H1 (cell line): ENCODE measurements around the gene BYSL. TPM values are rescaled to one million over a fixed set of nuclear protein-coding genes. Genes with fewer than 3 reads are reported as not detected.

ENCODE experiments used
- CTCF ChIA-PET: fragments of 300-600 bp; sonication (Branson Sonifier 250); formaldehyde crosslinking; loops from one replicate; lab custom pipeline; 2021; ENCODE audit not compliant: partially characterized antibody; lab: Charles Lee
- POLR2A ChIA-PET: fragments of 300-600 bp; sonication (Branson Sonifier 250); formaldehyde crosslinking; loops from one replicate; lab custom pipeline; 2021; ENCODE audit warnings: inconsistent platforms; ENCODE audit not compliant: partially characterized antibody; lab: Charles Lee
- DNase-seq, 2 experiments: peaks; one replicate each; pipeline versions ENCODE4 v3.0.0 to v3.0.0-alpha.2; 2010 to 2022; ENCODE audit warnings: low spot score in 2 of 2, low read depth in 1 of 2, mixed read lengths in 1 of 2
- FAIRE-seq: peaks from 2 replicates; lab custom pipeline; 2011; peaks lifted over from hg19 to GRCh38; lab: Jason Lieb, UNC
- H2AFZ ChIP-seq: 2 replicates; pipeline ENCODE4 v1.8.1; 2012; ENCODE audit warnings: low read length, inconsistent platforms
- H2AK5ac ChIP-seq: 2 replicates; pipeline ENCODE4 v1.6.1; 2013; ENCODE audit warnings: low read depth, low read length
- H2BK120ac ChIP-seq: replicated peaks from 2 replicates; pipeline ENCODE3; 2013; ENCODE audit warnings: low read depth, low read length, inconsistent platforms
- H2BK12ac ChIP-seq: 2 replicates; pipeline ENCODE4 v1.6.1; 2013; ENCODE audit warnings: low read depth, low read length
- H2BK15ac ChIP-seq: 2 replicates; pipeline ENCODE4 v1.6.1; 2013; ENCODE audit warnings: low read length
- H2BK20ac ChIP-seq: 2 replicates; pipeline ENCODE4 v1.6.1; 2013; ENCODE audit warnings: low read length
- H2BK5ac ChIP-seq: 2 replicates; pipeline ENCODE4 v1.6.1; 2013; ENCODE audit warnings: low read depth, low read length
- H3K14ac ChIP-seq: 2 replicates; pipeline ENCODE4 v1.6.1; 2013; ENCODE audit warnings: inconsistent platforms; ENCODE audit not compliant: insufficient read length
- H3K18ac ChIP-seq: 2 replicates; pipeline ENCODE4 v1.6.1; 2013; ENCODE audit warnings: low read length; ENCODE audit errors: extremely low read depth
- H3K23ac ChIP-seq: 2 replicates; pipeline ENCODE4 v1.6.1; 2013; ENCODE audit warnings: inconsistent platforms; ENCODE audit not compliant: insufficient read length
- H3K23me2 ChIP-seq: 2 replicates; pipeline ENCODE4 v1.6.1; 2013; ENCODE audit warnings: low read depth, low read length
- H3K27ac ChIP-seq: 2 replicates; pipeline ENCODE4 v1.6.1; 2011; ENCODE audit warnings: low read depth, low read length, inconsistent platforms
- H3K27me3 ChIP-seq, 4 experiments: replicated peaks in 1 of 4; 1 replicate in 1 of 4; 2 replicates in 3 of 4; pipeline versions ENCODE4 v1.6.1 to v1.8.1; 2011 to 2013; ENCODE audit warnings: low read length in 3 of 4, mild to moderate bottlenecking in 3 of 4, inconsistent platforms in 2 of 4, mixed read lengths in 2 of 4, moderate library complexity in 1 of 4; ENCODE audit not compliant: control insufficient read depth in 3 of 4, insufficient read depth in 3 of 4; ENCODE audit errors: extremely low read depth in 1 of 4
- H3K36me3 ChIP-seq, 4 experiments: 2 replicates each; pipeline versions ENCODE4 v1.6.1 to v1.8.1; 2011 to 2013; ENCODE audit warnings: mild to moderate bottlenecking in 4 of 4, low read length in 3 of 4, moderate library complexity in 2 of 4, control low read depth in 1 of 4, inconsistent platforms in 1 of 4; ENCODE audit not compliant: insufficient read depth in 4 of 4, control insufficient read depth in 2 of 4
- H3K4ac ChIP-seq: replicated peaks from 2 replicates; pipeline ENCODE3; 2013; ENCODE audit warnings: low read length, low read depth, mixed read lengths, inconsistent platforms; ENCODE audit not compliant: insufficient read length
- H3K4me1 ChIP-seq, 4 experiments: replicated peaks in 1 of 4; 1 replicate in 1 of 4; 2 replicates in 3 of 4; pipeline versions ENCODE4 v1.6.1 to v1.8.1; 2011 to 2013; ENCODE audit warnings: low read length in 3 of 4, inconsistent platforms in 2 of 4, mixed read lengths in 1 of 4; ENCODE audit not compliant: insufficient read depth in 4 of 4, control insufficient read depth in 3 of 4
- H3K4me2 ChIP-seq, 2 experiments: 2 replicates each; pipeline versions ENCODE4 v1.6.1 to v1.8.1; 2011 to 2013; ENCODE audit warnings: low read depth in 2 of 2, low read length in 2 of 2, control low read depth in 1 of 2, inconsistent platforms in 1 of 2, mild to moderate bottlenecking in 1 of 2; ENCODE audit not compliant: insufficient read depth in 1 of 2
- H3K4me3 ChIP-seq, 4 experiments: fragments of 200-600, 300-600 bp in 1 of 4; sonication (generic), shearing (Covaris generic), sonication (Bioruptor Twin) in 1 of 4; 2 replicates each; pipeline versions ENCODE4 v1.5.1 to v1.8.1; 2011 to 2016; ENCODE audit warnings: low read length in 4 of 4, low read depth in 3 of 4, control low read depth in 2 of 4, inconsistent platforms in 2 of 4, mild to moderate bottlenecking in 2 of 4, mixed read lengths in 1 of 4, moderate library complexity in 1 of 4; ENCODE audit not compliant: insufficient read depth in 2 of 4; ENCODE audit errors: extremely low read depth in 1 of 4
- H3K56ac ChIP-seq: replicated peaks from 2 replicates; pipeline ENCODE3; 2013; ENCODE audit warnings: low read depth, mild to moderate bottlenecking, mixed read lengths, low read length, inconsistent platforms; ENCODE audit not compliant: insufficient read length
- H3K79me1 ChIP-seq: 2 replicates; pipeline ENCODE4 v1.6.1; 2013; ENCODE audit warnings: low read depth, low read length, control low read depth
- H3K79me2 ChIP-seq, 2 experiments: 2 replicates each; pipeline versions ENCODE4 v1.6.1 to v1.8.1; 2012 to 2013; ENCODE audit warnings: low read length in 2 of 2, mild to moderate bottlenecking in 2 of 2, inconsistent platforms in 1 of 2; ENCODE audit not compliant: insufficient read depth in 2 of 2, control insufficient read depth in 1 of 2
- H3K9ac ChIP-seq, 4 experiments: replicated peaks in 1 of 4; 1 replicate in 1 of 4; 2 replicates in 3 of 4; pipeline versions ENCODE4 v1.6.1 to v1.8.1; 2011 to 2013; ENCODE audit warnings: low read depth in 3 of 4, low read length in 3 of 4, control low read depth in 2 of 4, mild to moderate bottlenecking in 2 of 4, moderate library complexity in 2 of 4, inconsistent platforms in 1 of 4; ENCODE audit errors: extremely low read depth in 1 of 4
- H3K9me3 ChIP-seq, 2 experiments: 2 replicates each; pipeline versions ENCODE4 v1.6.1 to v1.8.1; 2012 to 2013; ENCODE audit warnings: mild to moderate bottlenecking in 2 of 2, moderate library complexity in 2 of 2, control low read depth in 1 of 2, inconsistent platforms in 1 of 2, low read depth in 1 of 2, low read length in 1 of 2, mixed read lengths in 1 of 2; ENCODE audit not compliant: insufficient read depth in 2 of 2
- H4K20me1 ChIP-seq, 2 experiments: replicated peaks in 1 of 2; 2 replicates each; pipeline versions ENCODE3 to v1.8.1; 2011 to 2013; ENCODE audit warnings: inconsistent platforms in 2 of 2, low read length in 2 of 2, mild to moderate bottlenecking in 1 of 2; ENCODE audit not compliant: insufficient read depth in 2 of 2, control insufficient read depth in 1 of 2
- H4K5ac ChIP-seq: 2 replicates; pipeline ENCODE4 v1.6.1; 2013; ENCODE audit warnings: low read length, low read depth, mixed read lengths, inconsistent platforms; ENCODE audit not compliant: insufficient read length
- H4K8ac ChIP-seq: 2 replicates; pipeline ENCODE4 v1.8.0; 2013; ENCODE audit warnings: mild to moderate bottlenecking, moderate library complexity, low read length, inconsistent platforms; ENCODE audit not compliant: insufficient read depth; ENCODE audit errors: extremely low read depth
- H4K91ac ChIP-seq: replicated peaks from 2 replicates; pipeline ENCODE3; 2013; ENCODE audit warnings: low read length, mixed read lengths, inconsistent platforms; ENCODE audit not compliant: insufficient read length
- HDAC2 ChIP-seq, 2 experiments: fragments of 300-600 bp in 1 of 2; sonication (generic) in 1 of 2; IDR thresholded peaks; 2 replicates each; pipeline ENCODE4 v1.6.1; 2011 to 2012; ENCODE audit warnings: low read depth in 2 of 2, low read length in 2 of 2, mild to moderate bottlenecking in 2 of 2, moderate library complexity in 2 of 2, borderline replicate concordance in 1 of 2, inconsistent platforms in 1 of 2
- SP1 ChIP-seq: IDR thresholded peaks from 2 replicates; pipeline ENCODE4 v1.6.1; 2011; ENCODE audit warnings: low read depth, low read length
- WGBS, 2 experiments: shearing (Covaris generic) in 1 of 2; methylation state at CpG; one replicate each; pipeline versions ENCODE4 v1.1.6 to v1.1.7; 2013 to 2015; ENCODE audit warnings: low lambda C conversion rate in 2 of 2, mixed read lengths in 2 of 2, inconsistent platforms in 1 of 2, low coverage in 1 of 2, missing lambda C conversion rate in 1 of 2; ENCODE audit not compliant: insufficient replicate concordance in 2 of 2, insufficient coverage in 1 of 2, insufficient read length in 1 of 2; ENCODE audit errors: extremely low coverage in 1 of 2, missing lambda C conversion rate in 1 of 2; 5-methylcytosine and 5-hydroxymethylcytosine counted together
- polyA plus RNA-seq, 7 experiments: library from polyadenylated mRNA; depleted of rRNA in 3 of 7; stranded (reverse) in 5 of 7; unstranded in 2 of 7; fragments of >200 nt in 5 of 7; fragments of 200-250 nt in 2 of 7; gene quantifications; 1 replicate in 5 of 7; 2 replicates in 1 of 7; 4 replicates in 1 of 7; pipeline versions ENCODE4 v1.2.1 to v1.2.3, GENCODE V29; 2011 to 2013; ENCODE audit warnings: missing spikeins in 2 of 7, mixed read lengths in 2 of 7
- total RNA-seq: library from RNA; stranded (reverse); fragmentation: NEBNext Ultra II Directional; extraction: Animal tissue kit (Norgen Biotek cat#: 25700); gene quantifications from 2 replicates; pipeline ENCODE4 v1.2.1, GENCODE V29; 2021

The BYSL gene
- total and polyA plus RNA-seq, 2 of the 8 experiments (the other 6 are each of a cell fraction or from before 2014, with no cell fraction given), result 37.3 to 49.2 TPM

DNA sequence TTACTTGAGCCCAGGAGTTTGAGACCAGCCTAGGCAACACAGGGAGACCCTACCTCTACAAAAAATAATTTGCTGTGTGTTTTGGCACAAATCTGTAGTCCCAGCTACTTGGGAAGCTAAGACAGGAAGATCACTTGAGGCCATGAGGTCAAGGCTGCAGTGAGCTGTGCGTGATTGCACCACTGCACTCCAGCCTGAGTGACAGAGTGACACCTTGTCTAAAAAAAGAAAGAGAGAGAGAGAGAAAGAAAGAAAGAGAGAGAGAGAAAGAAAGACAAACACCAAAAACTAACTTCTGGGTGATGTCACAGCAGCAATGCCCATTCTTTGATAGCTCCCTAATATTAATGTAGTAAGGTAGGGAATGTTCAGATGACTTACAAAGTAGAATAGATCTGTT lies 46.6 kb upstream of the BYSL start:
- no peaks in the 10 kb centered on the region for H3K4me1 ChIP-seq
- ChIA-PET POLR2A (interaction anchor here (0.7 to 1.7 kb wide), 4 partner anchors 12 to 46 kb away, joined by 3 to 5 read pairs (median 4); partner anchors contain the start of genes BYSL and MED20), CTCF (interaction anchor here (0.7 to 5.7 kb wide), 4 partner anchors 9 to 170 kb away, joined by 3 to 26 read pairs (median 4); partner anchors contain the start of genes BYSL and MED20)
- no peaks in the 10 kb centered on the region for H3K23me2 ChIP-seq
- FAIRE-seq (no peak), DNase-seq (no peak)
- H2AFZ ChIP-seq, result no peak overlapping the region
- H3K4me2 ChIP-seq, result no peak overlapping the region
- peaks cover 0 to 10% (median 0%) of the 10 kb centered on the region in 4 experiments; a peak in 1 of 8 replicates for H3K36me3 ChIP-seq
- no peak overlapping the region for H3K56ac ChIP-seq
- H2BK5ac ChIP-seq, result no peak overlapping the region
- H2BK12ac ChIP-seq, result no peak overlapping the region
- H2BK15ac ChIP-seq, result no peak overlapping the region
- no peak overlapping the region for H4K91ac ChIP-seq
- H4K8ac ChIP-seq, result no peak overlapping the region; the same call in 1 of the 2 replicates
- H4K20me1 ChIP-seq, result peaks cover 0 to 2% of the 10 kb centered on the region in 2 experiments
- no peak overlapping the region for H3K4ac ChIP-seq
- no peak overlapping the region for H3K18ac ChIP-seq
- no peak for TF ChIP-seq SP1
- no peak for TF ChIP-seq HDAC2 (IDR thresholded peaks at IDR 0.05; ENCODE audit: borderline replicate concordance in 1 of 2, low read depth in 2 of 2, low read length in 2 of 2)
- no peak overlapping the region for H3K4me3 ChIP-seq
- H2BK20ac ChIP-seq, result no peak overlapping the region
- no peak overlapping the region for H3K9ac ChIP-seq
- H3K23ac ChIP-seq, result no peak overlapping the region
- no peak overlapping the region for H3K27ac ChIP-seq
- no peaks in the 10 kb centered on the region; the same call in 1 of the 2 replicates for H3K79me1 ChIP-seq
- no peak overlapping the region for H4K5ac ChIP-seq
- H2AK5ac ChIP-seq, result no peak overlapping the region
- H3K79me2 ChIP-seq, result no peaks in the 10 kb centered on the region
- H3K14ac ChIP-seq, result no peak overlapping the region
- no peak overlapping the region for H2BK120ac ChIP-seq
- WGBS, 2 experiments, result 90% methylated on average over 1 of the region's 1 CpG; no CpG with 5 or more reads in 1 of the 2 experiments
- H3K27me3 ChIP-seq, result no peaks in the 10 kb centered on the region
- H3K9me3 ChIP-seq, result no peaks in the 10 kb centered on the region
